Measurements from ENCODE around the gene SARS1.
"Not testable (repeated sequence)": the region's sequence is repeated elsewhere in the genome, so short reads cannot be mapped to it uniquely, and the experiment has no call there.

- TF ChIP-seq, protein P1, sequence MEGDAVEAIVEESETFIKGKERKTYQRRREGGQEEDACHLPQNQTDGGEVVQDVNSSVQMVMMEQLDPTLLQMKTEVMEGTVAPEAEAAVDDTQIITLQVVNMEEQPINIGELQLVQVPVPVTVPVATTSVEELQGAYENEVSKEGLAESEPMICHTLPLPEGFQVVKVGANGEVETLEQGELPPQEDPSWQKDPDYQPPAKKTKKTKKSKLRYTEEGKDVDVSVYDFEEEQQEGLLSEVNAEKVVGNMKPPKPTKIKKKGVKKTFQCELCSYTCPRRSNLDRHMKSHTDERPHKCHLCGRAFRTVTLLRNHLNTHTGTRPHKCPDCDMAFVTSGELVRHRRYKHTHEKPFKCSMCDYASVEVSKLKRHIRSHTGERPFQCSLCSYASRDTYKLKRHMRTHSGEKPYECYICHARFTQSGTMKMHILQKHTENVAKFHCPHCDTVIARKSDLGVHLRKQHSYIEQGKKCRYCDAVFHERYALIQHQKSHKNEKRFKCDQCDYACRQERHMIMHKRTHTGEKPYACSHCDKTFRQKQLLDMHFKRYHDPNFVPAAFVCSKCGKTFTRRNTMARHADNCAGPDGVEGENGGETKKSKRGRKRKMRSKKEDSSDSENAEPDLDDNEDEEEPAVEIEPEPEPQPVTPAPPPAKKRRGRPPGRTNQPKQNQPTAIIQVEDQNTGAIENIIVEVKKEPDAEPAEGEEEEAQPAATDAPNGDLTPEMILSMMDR (IDR thresholded peaks at IDR 0.05) = not testable (repeated sequence)
- TF ChIP-seq POLR2A (IDR thresholded peaks at IDR 0.05) = not testable (repeated sequence)
Observed at GRCh38 chr1:109286762-109287161, 73.0 kb downstream of the SARS1 start.

Data from lower leg skin (tissue), 3 donors.